ENCODE data around the gene BCR.

GRCh38 chr22:23269441-23270211 lies 89.3 kb downstream of the BCR start:
- TF ChIP-seq CTCF (conservative IDR thresholded peaks at IDR 0.05; ENCODE audit: low read length) (no peak; the same call in 1 of the 2 replicates), EZH2phosphoT487 (IDR thresholded peaks at IDR 0.05; ENCODE audit: borderline replicate concordance, low read depth, low read length) (no peak)
